GM21576 (cell line): ENCODE measurements around the gene PRPF38A.
A peak's percentile ranks its signal among the peaks of the same experiment; 100 is the strongest.

Experiments
- ATAC-seq: cut with Tn5 transposase; IDR thresholded peaks from one replicate; pipeline ENCODE4 v1.9.1; 2021; ENCODE audit warnings: mild to moderate bottlenecking, moderate library complexity; ENCODE audit not compliant: unreplicated experiment

Gene PRPF38A

GRCh38 chr1:52393174-52393573 is 11.2 kb upstream of the PRPF38A start:
- ATAC-seq = no peak

GRCh38 chr1:52399629-52400028 is 4.8 kb upstream of the PRPF38A start:
- no peak for ATAC-seq

GRCh38 chr1:52400131-52400530 is 4.3 kb upstream of the PRPF38A start:
- no peak for ATAC-seq

GRCh38 chr1:52402860-52403240 is 1.6 kb upstream of the PRPF38A start:
- ATAC-seq = no peak

- peak; percentile 33 for ATAC-seq
Measured at GRCh38 chr1:52403566-52404115, 761 bp upstream of the PRPF38A start.

- no peak for ATAC-seq
Measured at GRCh38 chr1:52404975-52405338, 555 bp downstream of the PRPF38A start.

- no peak for ATAC-seq
Measured at GRCh38 chr1:52413410-52413989, 9.1 kb downstream of the PRPF38A start.

GRCh38 chr1:52414942-52415341 is 10.5 kb downstream of the PRPF38A start:
- ATAC-seq = no peak

- no peak for ATAC-seq
Measured at GRCh38 chr1:52416811-52417210, 12.4 kb downstream of the PRPF38A start.

- no peak for ATAC-seq
Measured at GRCh38 chr1:52420713-52421112, 16.3 kb downstream of the PRPF38A start.

GRCh38 chr1:52423055-52423454 is 18.7 kb downstream of the PRPF38A start:
- no peak for ATAC-seq

- ATAC-seq = no peak
Measured at GRCh38 chr1:52423771-52424170, 19.4 kb downstream of the PRPF38A start.

- ATAC-seq = no peak
Measured at GRCh38 chr1:52424231-52424636, 19.8 kb downstream of the PRPF38A start.

GRCh38 chr1:52424813-52425212 is 20.4 kb downstream of the PRPF38A start:
- no peak for ATAC-seq

- no peak for ATAC-seq
Measured at GRCh38 chr1:52426371-52426770, 22.0 kb downstream of the PRPF38A start.

GRCh38 chr1:52427152-52427551 is 22.8 kb downstream of the PRPF38A start:
- no peak for ATAC-seq

- ATAC-seq = no peak
Measured at GRCh38 chr1:52432807-52433206, 28.4 kb downstream of the PRPF38A start.

GRCh38 chr1:52435211-52435610 is 30.8 kb downstream of the PRPF38A start:
- ATAC-seq = no peak

- no peak for ATAC-seq
Measured at GRCh38 chr1:52435650-52436049, 31.2 kb downstream of the PRPF38A start.

GRCh38 chr1:52436817-52437216 is 32.4 kb downstream of the PRPF38A start:
- no peak for ATAC-seq

- no peak for ATAC-seq
Measured at GRCh38 chr1:52439976-52440375, 35.6 kb downstream of the PRPF38A start.

- no peak for ATAC-seq
Measured at GRCh38 chr1:52444463-52444862, 40.1 kb downstream of the PRPF38A start.

GRCh38 chr1:52454127-52454526 is 49.7 kb downstream of the PRPF38A start:
- no peak for ATAC-seq
